HCT116 (cell line): ENCODE results near the gene SLC6A17. TPM values are rescaled to one million over a fixed set of nuclear protein-coding genes. Genes with fewer than 3 reads are reported as not detected.

Source experiments
- ATAC-seq: fragments of 200-7000 bp; cut with Tn5 transposase; 2 replicates; pipeline ENCODE4 v1.9.1; 2020; ENCODE audit warnings: mild to moderate bottlenecking, moderate library complexity
- BruUV-seq: library from RNA; stranded (reverse); fragments of 400-500 nt; replicated peaks from 2 replicates; lab custom pipeline; 2021; lab: Mats Ljungman, UMichigan
- CTCF ChIA-PET: fragments of 300-600 bp; sonication (Branson Sonifier 250); formaldehyde crosslinking; loops from one replicate; lab custom pipeline; 2021; ENCODE audit warnings: antibody characterized with exemption; lab: Charles Lee
- POLR2A ChIA-PET: fragments of 300-600, 350-600 bp; sonication (Branson Sonifier 250); formaldehyde crosslinking; loops from one replicate; lab custom pipeline; 2021; ENCODE audit warnings: antibody characterized with exemption; lab: Charles Lee
- RAD21 ChIA-PET, 2 experiments: fragments of 300-600 bp; sonication (Branson Sonifier 250); formaldehyde crosslinking; loops; one replicate each; lab custom pipeline; 2023; ENCODE audit warnings: low total read pairs in 2 of 2; ENCODE audit not compliant: uncharacterized antibody in 2 of 2, unreplicated experiment in 2 of 2, low non-redundant PET in 1 of 2; lab: Charles Lee
- DNase-seq: peaks from one replicate; pipeline ENCODE4 v3.0.0-alpha.2; 2010; ENCODE audit warnings: low read depth, low spot score
- H2AFZ ChIP-seq: fragments of 200-600 bp; shearing (Covaris generic), sonication (generic); 2 replicates; pipeline ENCODE4 v1.6.1; 2017; ENCODE audit warnings: low read depth, mixed run types, mixed read lengths, antibody characterized with exemption, low read length; ENCODE audit not compliant: poor library complexity, severe bottlenecking
- H3K27ac ChIP-seq: 2 replicates; pipeline ENCODE4 v1.5.1; 2012; ENCODE audit warnings: low read depth, low read length
- H3K27me3 ChIP-seq: fragments of 200-600 bp; sonication (generic); 2 replicates; pipeline ENCODE4 v1.6.1; 2016; ENCODE audit warnings: mixed run types, low read length, mixed read lengths; ENCODE audit not compliant: insufficient read depth
- H3K36me3 ChIP-seq, 2 experiments: fragments of 200-500 bp in 1 of 2; fragments of 200-600 bp in 1 of 2; sonication (Bioruptor generic) in 1 of 2; sonication (generic) in 1 of 2; 2 replicates each; pipeline versions ENCODE4 v1.5.1 to v1.6.1; 2014 to 2016; ENCODE audit warnings: low read length in 2 of 2, inconsistent platforms in 1 of 2, mixed read lengths in 1 of 2, mixed run types in 1 of 2; ENCODE audit not compliant: insufficient read depth in 2 of 2, control insufficient read depth in 1 of 2
- H3K4me1 ChIP-seq, 2 experiments: fragments of 200-600 bp in 1 of 2; sonication (generic) in 1 of 2; 2 replicates each; pipeline versions ENCODE4 v1.5.1 to v1.6.1; 2012 to 2017; ENCODE audit warnings: low read length in 2 of 2, inconsistent platforms in 1 of 2, mild to moderate bottlenecking in 1 of 2, mixed read lengths in 1 of 2, mixed run types in 1 of 2, moderate library complexity in 1 of 2; ENCODE audit not compliant: insufficient read depth in 2 of 2, control insufficient read depth in 1 of 2
- H3K4me2 ChIP-seq: fragments of 200-600 bp; sonication (generic); 2 replicates; pipeline ENCODE4 v1.6.1; 2017; ENCODE audit warnings: mixed run types, low read length, mixed read lengths
- H3K4me3 ChIP-seq, 2 experiments: fragments of 200-600 bp in 1 of 2; sonication (generic) in 1 of 2; replicated peaks in 1 of 2; 2 replicates each; pipeline ENCODE4 v1.5.1; 2011 to 2016; ENCODE audit warnings: low read length in 2 of 2, control low read depth in 1 of 2, low read depth in 1 of 2, mild to moderate bottlenecking in 1 of 2, mixed read lengths in 1 of 2, mixed run types in 1 of 2
- H3K79me2 ChIP-seq: fragments of 200-600 bp; sonication (generic); 2 replicates; pipeline ENCODE4 v1.6.1; 2017; ENCODE audit warnings: mild to moderate bottlenecking, mixed run types, low read length, moderate library complexity, mixed read lengths; ENCODE audit not compliant: insufficient read depth
- H3K9ac ChIP-seq: fragments of 200-600 bp; sonication (generic); 2 replicates; pipeline ENCODE4 v1.6.1; 2016; ENCODE audit warnings: low read length, mixed read lengths
- H3K9me2 ChIP-seq: fragments of 200-600 bp; sonication (generic), shearing (Covaris generic); 2 replicates; pipeline ENCODE4 v1.6.1; 2017; ENCODE audit warnings: mixed run types, mild to moderate bottlenecking, moderate library complexity; ENCODE audit not compliant: insufficient read depth
- H3K9me3 ChIP-seq, 2 experiments: fragments of 200-500 bp in 1 of 2; fragments of 200-600 bp in 1 of 2; sonication (Bioruptor generic) in 1 of 2; sonication (generic) in 1 of 2; 2 replicates each; pipeline ENCODE4 v1.6.1; 2014 to 2017; ENCODE audit warnings: low read length in 2 of 2, mixed read lengths in 2 of 2, inconsistent platforms in 1 of 2, low read depth in 1 of 2, mild to moderate bottlenecking in 1 of 2, mixed run types in 1 of 2, moderate library complexity in 1 of 2; ENCODE audit not compliant: control insufficient read depth in 1 of 2, insufficient read depth in 1 of 2
- H4K20me1 ChIP-seq: fragments of 200-600 bp; sonication (generic), shearing (Covaris generic); 2 replicates; pipeline ENCODE4 v1.6.1; 2017; ENCODE audit warnings: mixed run types, mild to moderate bottlenecking, moderate library complexity; ENCODE audit not compliant: insufficient read depth
- CEBPB ChIP-seq: IDR thresholded peaks from 2 replicates; pipeline ENCODE4 v1.6.1; 2012; ENCODE audit warnings: low read depth
- CTCF ChIP-seq, 3 experiments: fragments of 200-600 bp in 1 of 3; sonication (generic) in 1 of 3; IDR thresholded peaks in 2 of 3; conservative IDR thresholded peaks in 1 of 3; 2 replicates each; pipeline ENCODE4 v1.5.1; 2012 to 2017; ENCODE audit warnings: low read depth in 2 of 3, low read length in 2 of 3, antibody characterized with exemption in 1 of 3, borderline replicate concordance in 1 of 3, control low read depth in 1 of 3, mild to moderate bottlenecking in 1 of 3, mixed read lengths in 1 of 3, mixed run types in 1 of 3, moderate library complexity in 1 of 3; ENCODE audit not compliant: insufficient read depth in 1 of 3
- EGR1 ChIP-seq: IDR thresholded peaks from 2 replicates; pipeline ENCODE4 v1.6.1; 2012; ENCODE audit warnings: low read depth
- EZH2phosphoT487 ChIP-seq: fragments of 200-600 bp; IDR thresholded peaks from 2 replicates; pipeline ENCODE4 v1.6.1; 2018; ENCODE audit warnings: antibody characterized with exemption, borderline replicate concordance
- POLR2AphosphoS5 ChIP-seq: IDR thresholded peaks from 2 replicates; pipeline ENCODE4 v1.6.1; 2011; ENCODE audit warnings: mild to moderate bottlenecking, low read depth, low read length, moderate library complexity
- RAD21 ChIP-seq: IDR thresholded peaks from 2 replicates; pipeline ENCODE4 v1.6.1; 2012; ENCODE audit warnings: low read depth, mild to moderate bottlenecking
- REST ChIP-seq: IDR thresholded peaks from 2 replicates; pipeline ENCODE4 v1.6.1; 2012; ENCODE audit warnings: low read depth
- SIN3A ChIP-seq: IDR thresholded peaks from 2 replicates; pipeline ENCODE4 v1.6.1; 2012; ENCODE audit warnings: low read depth
- YY1 ChIP-seq: IDR thresholded peaks from 2 replicates; pipeline ENCODE4 v1.6.1; 2011; ENCODE audit warnings: low read length, low read depth, moderate library complexity, mild to moderate bottlenecking; ENCODE audit not compliant: insufficient replicate concordance; ENCODE audit errors: extremely low read depth
- ZNF274 ChIP-seq: fragments of 200-500 bp; sonication (Bioruptor generic); IDR thresholded peaks from 2 replicates; pipeline ENCODE4 v1.6.1; 2014; ENCODE audit warnings: mild to moderate bottlenecking, low read depth, low read length, inconsistent platforms
- intact Hi-C: fragments of 100-400 bp; cut with micrococcal nuclease; formaldehyde crosslinking; loops from 2 replicates; pipeline ENCODE4 v1.10.0; 2022
- total RNA-seq: library from RNA; stranded (reverse); gene quantifications from one replicate; pipeline ENCODE4 v1.2.1, GENCODE V29; 2021; ENCODE audit not compliant: unreplicated experiment
- TF ChIP-seq, protein P1 (sequence below): IDR thresholded peaks from 2 replicates; pipeline ENCODE4 v1.6.1; 2012
- TF ChIP-seq, protein P2 (sequence below): IDR thresholded peaks from 2 replicates; pipeline ENCODE4 v1.6.1; 2011; ENCODE audit warnings: mild to moderate bottlenecking, low read length, moderate library complexity; ENCODE audit not compliant: insufficient replicate concordance; ENCODE audit errors: extremely low read depth
- TF ChIP-seq, protein P3 (sequence below): IDR thresholded peaks from 2 replicates; pipeline ENCODE4 v1.6.1; 2012

Gene SLC6A17
- total RNA-seq, 1 experiment from 2014 or later = 10.5 TPM

- no peaks in the 10 kb centered on the region for H3K36me3 ChIP-seq
- ChIA-PET CTCF (no interaction called here), POLR2A (no interaction called here)
These were observed 24.5 kb upstream of the SLC6A17 start for GRCh38 chr1:110125810-110126209.

More at GRCh38 chr1:110125810-110126209, 24.5 kb upstream of the SLC6A17 start:
- BruUV-seq = no TSS peak
- Histone ChIP-seq H4K20me1 (no peaks in the 10 kb centered on the region), H3K4me3 (no peak overlapping the region), H2AFZ (no peak overlapping the region), H3K4me2 (no peak overlapping the region), H3K9me3 (peaks cover 5 to 10% of the 10 kb centered on the region in 2 experiments; a peak in 2 of 4 replicates), H3K9ac (no peak overlapping the region), H3K9me2 (no peaks in the 10 kb centered on the region), H3K27me3 (no peaks in the 10 kb centered on the region), H3K79me2 (no peaks in the 10 kb centered on the region), H3K4me1 (no peaks in the 10 kb centered on the region), H3K27ac (no peak overlapping the region)
- ATAC-seq = no peak
- intact Hi-C loops = no loop called here
- DNase-seq = no peak
- TF ChIP-seq SIN3A (no peak), EGR1 (no peak), ZNF274 (no peak), CEBPB (no peak), REST (no peak), EZH2phosphoT487 (no peak), YY1 (no peak), POLR2AphosphoS5 (no peak), RAD21 (no peak), CTCF (IDR thresholded peaks at IDR 0.05 in 2 of 3, conservative IDR thresholded peaks at IDR 0.05 in 1 of 3; ENCODE audit: borderline replicate concordance in 1 of 3, insufficient read depth in 1 of 3, low read depth in 2 of 3, low read length in 2 of 3) (no peak)
- TF ChIP-seq, protein P1, sequence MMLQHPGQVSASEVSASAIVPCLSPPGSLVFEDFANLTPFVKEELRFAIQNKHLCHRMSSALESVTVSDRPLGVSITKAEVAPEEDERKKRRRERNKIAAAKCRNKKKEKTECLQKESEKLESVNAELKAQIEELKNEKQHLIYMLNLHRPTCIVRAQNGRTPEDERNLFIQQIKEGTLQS = no peak
- TF ChIP-seq, protein P2, sequence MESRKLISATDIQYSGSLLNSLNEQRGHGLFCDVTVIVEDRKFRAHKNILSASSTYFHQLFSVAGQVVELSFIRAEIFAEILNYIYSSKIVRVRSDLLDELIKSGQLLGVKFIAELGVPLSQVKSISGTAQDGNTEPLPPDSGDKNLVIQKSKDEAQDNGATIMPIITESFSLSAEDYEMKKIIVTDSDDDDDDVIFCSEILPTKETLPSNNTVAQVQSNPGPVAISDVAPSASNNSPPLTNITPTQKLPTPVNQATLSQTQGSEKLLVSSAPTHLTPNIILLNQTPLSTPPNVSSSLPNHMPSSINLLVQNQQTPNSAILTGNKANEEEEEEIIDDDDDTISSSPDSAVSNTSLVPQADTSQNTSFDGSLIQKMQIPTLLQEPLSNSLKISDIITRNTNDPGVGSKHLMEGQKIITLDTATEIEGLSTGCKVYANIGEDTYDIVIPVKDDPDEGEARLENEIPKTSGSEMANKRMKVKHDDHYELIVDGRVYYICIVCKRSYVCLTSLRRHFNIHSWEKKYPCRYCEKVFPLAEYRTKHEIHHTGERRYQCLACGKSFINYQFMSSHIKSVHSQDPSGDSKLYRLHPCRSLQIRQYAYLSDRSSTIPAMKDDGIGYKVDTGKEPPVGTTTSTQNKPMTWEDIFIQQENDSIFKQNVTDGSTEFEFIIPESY = no peak
- TF ChIP-seq, protein P3, sequence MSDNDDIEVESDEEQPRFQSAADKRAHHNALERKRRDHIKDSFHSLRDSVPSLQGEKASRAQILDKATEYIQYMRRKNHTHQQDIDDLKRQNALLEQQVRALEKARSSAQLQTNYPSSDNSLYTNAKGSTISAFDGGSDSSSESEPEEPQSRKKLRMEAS = no peak
- RAD21 ChIA-PET = no interaction called here
